HepG2 (cell line): ENCODE results near the gene RWDD4. TPM values are rescaled to one million over a fixed set of nuclear protein-coding genes. Genes with fewer than 3 reads are reported as not detected.

Source experiments
- CEBPZ ChIP-seq: IDR thresholded peaks from 2 replicates; pipeline ENCODE4 v1.6.1; 2012; ENCODE audit warnings: low read length, improper control_type of control experiment
- HES4 ChIP-seq: sonication (generic); formaldehyde crosslinking; IDR thresholded peaks from 2 replicates; pipeline ENCODE4 v1.9.0; 2021; ENCODE audit warnings: mild to moderate bottlenecking, missing genetic modification reagents, borderline replicate concordance
- MIER2 ChIP-seq: IDR thresholded peaks from 2 replicates; pipeline ENCODE4 v1.6.1; 2016; ENCODE audit warnings: missing biosample characterization, missing genetic modification reagents
- MIXL1 ChIP-seq: IDR thresholded peaks from 2 replicates; pipeline ENCODE4 v1.6.1; 2016
- NCOA1 ChIP-seq: sonication (generic); formaldehyde crosslinking; IDR thresholded peaks from 2 replicates; pipeline ENCODE4 v1.9.0; 2021; ENCODE audit warnings: missing genetic modification reagents
- PAX8 ChIP-seq: sonication (generic); formaldehyde crosslinking; IDR thresholded peaks from 2 replicates; pipeline ENCODE4 v1.8.0; 2022; ENCODE audit warnings: mild to moderate bottlenecking, missing genetic modification reagents, borderline replicate concordance
- ZBTB37 ChIP-seq: sonication (generic); formaldehyde crosslinking; IDR thresholded peaks from 2 replicates; pipeline ENCODE4 v1.4.0; 2020; ENCODE audit warnings: mild to moderate bottlenecking, missing genetic modification reagents
- ZMYM2 ChIP-seq: sonication (generic); formaldehyde crosslinking; IDR thresholded peaks from 2 replicates; pipeline ENCODE4 v1.8.0; 2022; ENCODE audit warnings: mild to moderate bottlenecking, missing genetic modification reagents
- ZNF841 ChIP-seq: sonication (generic); formaldehyde crosslinking; IDR thresholded peaks from 2 replicates; pipeline ENCODE4 v1.8.1; 2023; ENCODE audit warnings: missing genetic modification reagents, borderline replicate concordance
- polyA plus RNA-seq, 8 experiments: library from polyadenylated mRNA; depleted of rRNA in 3 of 8; stranded (reverse) in 7 of 8; unstranded in 1 of 8; fragments of >200 nt; fragmentation: Illumina TruSeq in 4 of 8; extraction: Trizol in 4 of 8; gene quantifications; 2 replicates each; pipeline versions ENCODE4 v1.2.1 to v1.2.3, GENCODE V29; 2011 to 2016; ENCODE audit warnings: low read depth in 4 of 8, missing spikeins in 1 of 8, mixed read lengths in 1 of 8; ENCODE audit not compliant: insufficient read depth in 1 of 8
- total RNA-seq, 5 experiments: library from RNA; depleted of rRNA; stranded (reverse); fragments of >200 nt; fragmentation: Illumina TruSeq; extraction: Trizol; gene quantifications; 2 replicates each; pipeline ENCODE4 v1.2.3, GENCODE V29; 2016; ENCODE audit warnings: low read depth in 1 of 5
- TF ChIP-seq, protein P1 (sequence below): sonication (generic); formaldehyde crosslinking; IDR thresholded peaks from 2 replicates; pipeline ENCODE4 v1.4.0; 2020; ENCODE audit warnings: missing genetic modification reagents

Gene RWDD4
- total and polyA plus RNA-seq, 2 of the 13 experiments (the other 11 are each of a cell fraction or from before 2014, with no cell fraction given) = 10.2 to 25.4 TPM

- TF ChIP-seq ZBTB37 (CRISPR knock-in tag) = no peak
- TF ChIP-seq ZNF841 (CRISPR knock-in tag) = no peak
- no peak for TF ChIP-seq CEBPZ
- TF ChIP-seq MIER2 (CRISPR knock-in tag) = no peak
- TF ChIP-seq HES4 (CRISPR knock-in tag) = no peak
- TF ChIP-seq NCOA1 (CRISPR knock-in tag) = no peak
- no peak for TF ChIP-seq MIXL1 (CRISPR knock-in tag)
- no peak for TF ChIP-seq ZMYM2
- TF ChIP-seq, protein P1, sequence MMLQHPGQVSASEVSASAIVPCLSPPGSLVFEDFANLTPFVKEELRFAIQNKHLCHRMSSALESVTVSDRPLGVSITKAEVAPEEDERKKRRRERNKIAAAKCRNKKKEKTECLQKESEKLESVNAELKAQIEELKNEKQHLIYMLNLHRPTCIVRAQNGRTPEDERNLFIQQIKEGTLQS = no peak
- TF ChIP-seq PAX8 (CRISPR knock-in tag) = no peak
Observed at GRCh38 chr4:183675625-183676024, 16.6 kb upstream of the RWDD4 start (continued).
